BE2C (cell line): ENCODE data around the gene ZNRF4.
A peak's percentile ranks its signal among the peaks of the same experiment; 100 is the strongest.

Source experiments
- DNase-seq: peaks from one replicate; pipeline ENCODE4 v3.0.0-alpha.2; 2020
- H3K27me3 ChIP-seq: fragments of 250-450 bp; sonication (Bioruptor Pico); 2 replicates; pipeline ENCODE4 v1.5.1; 2020; ENCODE audit warnings: mild to moderate bottlenecking
- H3K36me3 ChIP-seq: fragments of 250-450 bp; sonication (Bioruptor Pico); 2 replicates; pipeline ENCODE4 v1.5.1; 2020; ENCODE audit warnings: mild to moderate bottlenecking
- H3K4me1 ChIP-seq: fragments of 250-450 bp; sonication (Bioruptor Pico); 2 replicates; pipeline ENCODE4 v1.5.1; 2020
- H3K4me3 ChIP-seq: 2 replicates; pipeline ENCODE4 v1.5.1; 2011; ENCODE audit warnings: low read depth, low read length
- H3K9me3 ChIP-seq: fragments of 250-450 bp; sonication (Bioruptor Pico); 2 replicates; pipeline ENCODE4 v1.5.1; 2020
- CTCF ChIP-seq: IDR thresholded peaks from 2 replicates; pipeline ENCODE4 v1.5.1; 2012; ENCODE audit warnings: mild to moderate bottlenecking, low read depth, low read length

The ZNRF4 gene

GRCh38 chr19:5497297-5497696 is 42.1 kb downstream of the ZNRF4 start:
- no peaks in the 10 kb centered on the region for H3K27me3 ChIP-seq
- TF ChIP-seq CTCF: no peak
- no peaks in the 10 kb centered on the region for H3K36me3 ChIP-seq
- H3K4me3 ChIP-seq: no peak overlapping the region
- no peak for DNase-seq
- peaks cover 4% of the 10 kb centered on the region; the same call in 1 of the 2 replicates for H3K9me3 ChIP-seq
- no peaks in the 10 kb centered on the region for H3K4me1 ChIP-seq

DNA sequence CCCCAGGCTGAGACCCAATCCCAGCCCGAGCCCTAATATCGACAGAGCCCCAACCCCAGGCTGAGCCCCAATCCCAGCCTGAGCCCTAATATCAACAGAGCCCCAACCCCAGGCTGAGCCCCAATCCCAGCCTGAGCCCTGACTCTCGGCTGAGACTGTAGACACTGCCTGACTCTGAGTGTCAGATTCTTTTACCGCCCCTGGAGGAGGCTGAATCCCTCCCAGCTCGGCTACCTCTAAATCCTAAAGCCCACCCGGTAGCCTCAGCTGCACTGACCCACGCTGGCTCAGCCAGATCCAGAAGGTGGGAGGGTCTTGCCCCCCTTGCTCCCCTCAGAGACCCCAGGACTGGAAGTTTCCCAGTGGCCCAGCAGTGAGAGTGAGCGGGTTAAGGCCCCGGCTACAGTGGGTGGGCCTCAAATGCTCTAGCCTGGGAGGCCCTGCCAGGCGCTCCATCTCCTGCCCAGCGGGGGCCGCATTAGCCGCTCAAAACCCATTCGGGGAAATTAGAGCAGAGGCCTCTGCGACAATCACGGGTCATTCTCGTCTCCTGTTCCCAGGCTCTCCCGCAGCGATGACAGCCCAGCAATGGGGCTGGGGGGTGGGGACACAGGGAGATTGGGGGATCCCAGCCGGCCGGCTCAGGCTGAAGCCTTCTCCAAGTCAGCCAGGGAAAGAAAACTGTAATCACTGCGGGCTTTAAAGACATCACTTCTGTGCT is 43.8 kb downstream of the ZNRF4 start:
- H3K4me3 ChIP-seq: no peak overlapping the region
- H3K4me1 ChIP-seq: no peaks in the 10 kb centered on the region
- peaks cover 9% of the 10 kb centered on the region for H3K9me3 ChIP-seq
- no peak for TF ChIP-seq CTCF
- no peaks in the 10 kb centered on the region for H3K27me3 ChIP-seq
- H3K36me3 ChIP-seq: no peaks in the 10 kb centered on the region
- no peak for DNase-seq

DNA sequence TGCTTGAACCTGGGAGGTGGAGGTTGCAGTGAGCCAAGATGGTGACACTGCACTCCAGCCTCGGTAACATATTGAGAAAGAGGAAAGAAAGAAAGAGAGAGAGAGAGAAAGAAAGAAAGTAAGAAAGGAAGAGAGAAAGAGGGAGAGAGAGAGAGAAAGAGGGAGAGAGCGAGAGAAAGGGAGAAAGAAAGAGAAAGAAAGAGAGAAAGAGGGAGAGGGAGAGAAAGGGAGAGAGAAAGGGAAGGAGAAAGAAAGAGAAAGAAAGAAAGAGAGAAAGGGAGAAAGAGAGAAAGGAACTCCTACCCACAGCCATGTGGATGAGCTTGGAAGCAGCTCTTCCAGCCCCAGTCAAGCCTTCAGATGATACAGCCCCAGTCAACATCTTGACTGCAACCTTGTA is 46.7 kb downstream of the ZNRF4 start:
- H3K4me1 ChIP-seq: no peaks in the 10 kb centered on the region
- H3K36me3 ChIP-seq: no peaks in the 10 kb centered on the region
- H3K9me3 ChIP-seq: peaks cover 9% of the 10 kb centered on the region
- H3K4me3 ChIP-seq: no peak overlapping the region
- TF ChIP-seq CTCF: no peak
- H3K27me3 ChIP-seq: no peaks in the 10 kb centered on the region
- DNase-seq: no peak

DNA sequence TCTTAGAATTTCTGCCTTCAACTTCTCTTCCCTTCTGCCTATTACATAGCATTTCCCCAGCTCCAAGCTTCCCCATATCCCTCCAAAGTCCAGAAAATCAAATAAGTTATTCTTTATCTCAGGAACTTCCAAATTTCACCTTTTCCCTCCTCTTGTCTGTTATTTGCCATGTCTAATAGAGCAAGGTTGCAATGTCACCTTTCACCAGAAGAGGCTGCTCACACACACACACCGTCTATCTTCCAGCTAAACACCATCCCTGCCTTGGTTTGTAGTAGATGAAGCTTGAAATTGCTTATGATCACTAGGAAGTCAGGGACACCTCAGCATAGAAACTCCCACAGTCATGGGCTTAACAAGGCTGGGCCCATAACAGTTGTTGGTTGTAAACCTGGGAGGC is 48.4 kb downstream of the ZNRF4 start:
- H3K9me3 ChIP-seq: peaks cover 9% of the 10 kb centered on the region
- TF ChIP-seq CTCF: peak; percentile 45
- DNase-seq: no peak

DNA sequence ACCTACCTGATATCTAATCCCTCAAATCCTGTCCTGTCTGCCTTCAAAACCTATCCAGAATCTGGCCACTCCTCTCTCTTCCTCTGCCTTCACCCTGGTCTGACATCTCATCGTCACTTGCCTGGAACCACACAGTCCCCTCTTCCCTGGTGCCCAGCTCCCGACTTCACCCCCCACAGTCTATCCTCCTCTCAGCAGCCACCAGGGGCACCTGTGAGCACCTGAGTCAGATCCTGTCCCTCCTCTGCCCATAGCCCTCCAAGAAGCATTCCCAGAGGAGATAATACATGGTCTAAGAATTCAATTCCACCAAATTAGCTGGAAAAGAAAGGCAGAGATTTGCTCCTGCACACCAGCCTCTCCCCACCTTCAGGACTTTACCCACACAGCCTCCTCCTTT is 48.9 kb downstream of the ZNRF4 start:
- DNase-seq: no peak

More for the DNA sequence above, 48.4 kb downstream of the ZNRF4 start:
- no peaks in the 10 kb centered on the region for H3K4me1 ChIP-seq
- H3K4me3 ChIP-seq: no peak overlapping the region
- no peaks in the 10 kb centered on the region for H3K27me3 ChIP-seq
- H3K36me3 ChIP-seq: no peaks in the 10 kb centered on the region

More for the DNA sequence above, 48.9 kb downstream of the ZNRF4 start:
- Histone ChIP-seq H3K27me3 (no peaks in the 10 kb centered on the region), H3K4me1 (no peaks in the 10 kb centered on the region), H3K9me3 (peaks cover 9% of the 10 kb centered on the region), H3K36me3 (no peaks in the 10 kb centered on the region), H3K4me3 (no peak overlapping the region)
- TF ChIP-seq CTCF: peak; percentile 35; the same call in 1 of the 2 replicates
